ENCODE data around the gene GABRB3.

GRCh38 chr15:26665957-26666791, 106.7 kb downstream of the GABRB3 start:
- no peak for TF ChIP-seq EZH2 (IDR thresholded peaks at IDR 0.05)
- TF ChIP-seq, protein P1, sequence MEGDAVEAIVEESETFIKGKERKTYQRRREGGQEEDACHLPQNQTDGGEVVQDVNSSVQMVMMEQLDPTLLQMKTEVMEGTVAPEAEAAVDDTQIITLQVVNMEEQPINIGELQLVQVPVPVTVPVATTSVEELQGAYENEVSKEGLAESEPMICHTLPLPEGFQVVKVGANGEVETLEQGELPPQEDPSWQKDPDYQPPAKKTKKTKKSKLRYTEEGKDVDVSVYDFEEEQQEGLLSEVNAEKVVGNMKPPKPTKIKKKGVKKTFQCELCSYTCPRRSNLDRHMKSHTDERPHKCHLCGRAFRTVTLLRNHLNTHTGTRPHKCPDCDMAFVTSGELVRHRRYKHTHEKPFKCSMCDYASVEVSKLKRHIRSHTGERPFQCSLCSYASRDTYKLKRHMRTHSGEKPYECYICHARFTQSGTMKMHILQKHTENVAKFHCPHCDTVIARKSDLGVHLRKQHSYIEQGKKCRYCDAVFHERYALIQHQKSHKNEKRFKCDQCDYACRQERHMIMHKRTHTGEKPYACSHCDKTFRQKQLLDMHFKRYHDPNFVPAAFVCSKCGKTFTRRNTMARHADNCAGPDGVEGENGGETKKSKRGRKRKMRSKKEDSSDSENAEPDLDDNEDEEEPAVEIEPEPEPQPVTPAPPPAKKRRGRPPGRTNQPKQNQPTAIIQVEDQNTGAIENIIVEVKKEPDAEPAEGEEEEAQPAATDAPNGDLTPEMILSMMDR (IDR thresholded peaks at IDR 0.05), result peak; percentile 52

All from neural progenitor cell (in vitro differentiated cells).